MV-4-11 (cell line): Measurements from ENCODE around the gene LCNL1.

Source experiments
- DNase-seq: peaks from one replicate; lab custom pipeline; 2025; lab: John Stamatoyannopoulos, UW

The LCNL1 gene

DNA sequence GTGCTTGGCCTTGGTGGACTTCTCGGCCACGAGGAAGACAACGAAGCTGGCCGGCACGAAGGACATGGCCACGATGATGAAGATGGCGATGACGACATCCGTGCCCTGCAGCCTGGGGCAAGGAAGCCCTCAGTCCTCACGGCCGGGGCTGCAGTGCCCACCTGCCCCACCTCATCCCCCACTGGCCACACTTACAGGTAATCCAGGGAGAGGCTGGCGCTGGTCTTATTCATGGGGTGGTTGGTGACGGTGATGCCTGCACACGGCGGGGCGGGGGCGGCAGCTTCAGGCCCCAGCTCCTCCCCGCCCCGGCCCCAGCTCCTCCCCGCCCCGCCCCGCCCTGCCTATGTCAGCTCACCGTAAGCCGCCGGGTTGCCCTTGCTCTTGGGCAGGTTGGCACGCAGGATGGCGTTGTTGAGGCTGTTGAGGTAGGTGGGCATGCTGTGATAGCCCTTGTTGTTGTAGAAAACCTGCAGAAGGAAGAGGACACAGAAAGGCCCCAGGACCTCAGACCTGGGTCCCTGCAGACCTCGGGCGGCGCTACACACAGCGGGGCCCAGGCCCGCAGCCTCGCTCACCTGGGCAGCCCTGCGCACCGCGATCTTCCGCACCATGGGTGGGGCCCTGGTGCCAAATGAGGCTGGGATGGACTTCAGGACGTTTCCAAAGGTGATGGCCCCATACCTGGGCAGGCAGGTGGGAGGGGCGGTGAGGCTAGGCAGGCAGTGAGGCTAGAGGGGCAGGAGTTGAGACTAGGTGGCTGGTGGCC, 29.3 kb downstream of the LCNL1 start:
- DNase-seq = no peak

DNA sequence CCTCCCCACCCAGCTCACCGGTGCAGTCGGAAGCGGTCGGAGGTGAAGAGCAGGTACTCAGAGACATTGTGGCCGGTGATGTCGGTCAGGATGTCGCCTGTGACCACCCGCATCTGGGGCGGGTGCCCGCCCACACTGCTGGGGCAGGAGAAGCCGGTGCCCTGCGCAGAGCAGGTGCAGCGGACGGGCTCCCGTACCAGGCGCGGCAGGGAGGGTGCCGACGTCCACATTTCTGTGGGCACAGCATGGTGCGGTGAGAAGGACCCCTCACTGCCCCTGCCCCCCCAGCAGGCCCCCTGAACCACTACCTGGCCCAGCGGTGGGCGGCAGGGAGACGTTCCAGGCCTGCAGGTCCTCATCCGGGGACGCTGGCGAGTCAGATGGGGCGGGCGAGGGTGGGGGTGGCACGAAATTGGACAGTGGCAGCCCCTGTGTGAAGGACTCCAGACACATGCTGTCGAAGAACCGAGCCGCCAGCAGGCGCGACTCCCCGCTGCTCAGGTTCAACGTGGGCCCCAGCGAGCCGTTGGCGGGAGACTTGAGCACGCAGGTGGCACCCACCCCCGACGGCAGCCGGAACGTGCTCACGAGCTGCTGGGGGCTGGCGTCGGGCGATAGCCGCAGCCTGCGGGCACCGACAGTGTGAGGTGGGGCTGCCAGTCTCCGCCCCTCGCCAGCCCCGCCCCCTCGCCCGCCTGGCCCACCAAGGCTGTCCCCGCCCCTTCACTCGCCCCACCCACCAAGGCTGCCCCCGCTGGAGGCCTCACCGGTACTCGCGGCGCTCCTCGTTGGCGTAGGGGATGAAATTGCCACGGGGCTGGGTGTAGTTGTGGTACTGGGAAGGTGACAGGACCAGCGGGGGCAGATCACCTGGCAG, 30.1 kb downstream of the LCNL1 start:
- no peak for DNase-seq

DNA sequence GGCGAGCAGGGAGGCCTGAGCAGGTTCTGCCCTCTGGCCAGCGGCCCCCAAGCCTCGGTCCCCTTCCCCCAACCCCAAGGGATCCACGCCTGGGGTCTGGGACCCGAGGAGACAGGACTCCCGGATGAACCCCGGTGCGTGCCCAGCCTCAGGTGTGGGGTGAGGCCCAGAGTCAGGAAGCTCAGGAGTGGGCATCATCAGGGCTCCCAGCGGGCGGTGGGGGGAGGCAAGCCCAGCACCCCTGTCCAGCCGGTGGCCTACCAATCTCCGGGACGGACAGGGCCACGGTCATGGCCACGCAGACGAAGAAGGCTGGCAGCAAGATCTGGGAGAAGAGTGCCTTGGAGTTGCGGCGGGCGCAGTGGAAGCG, 30.8 kb downstream of the LCNL1 start:
- DNase-seq = no peak

DNA sequence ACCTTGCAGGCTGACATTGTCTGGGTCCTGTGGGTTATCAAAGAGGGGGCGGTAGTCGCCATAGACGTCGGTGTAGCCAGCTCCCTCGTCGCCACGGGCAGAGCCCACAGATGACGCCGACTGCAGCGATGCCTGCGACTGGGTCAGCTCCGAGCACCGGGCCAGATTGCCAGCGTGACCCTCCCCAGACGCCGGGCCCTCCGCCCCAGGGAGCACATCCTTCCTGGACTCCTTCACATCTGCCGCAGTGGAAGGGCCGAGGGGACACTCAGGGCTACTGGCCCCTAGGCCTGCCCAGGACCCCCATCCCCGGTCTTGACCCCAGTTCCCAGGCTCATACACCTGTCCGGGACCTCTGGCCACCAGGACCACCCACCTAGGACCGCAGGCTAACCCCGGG, 31.4 kb downstream of the LCNL1 start:
- DNase-seq = no peak

DNA sequence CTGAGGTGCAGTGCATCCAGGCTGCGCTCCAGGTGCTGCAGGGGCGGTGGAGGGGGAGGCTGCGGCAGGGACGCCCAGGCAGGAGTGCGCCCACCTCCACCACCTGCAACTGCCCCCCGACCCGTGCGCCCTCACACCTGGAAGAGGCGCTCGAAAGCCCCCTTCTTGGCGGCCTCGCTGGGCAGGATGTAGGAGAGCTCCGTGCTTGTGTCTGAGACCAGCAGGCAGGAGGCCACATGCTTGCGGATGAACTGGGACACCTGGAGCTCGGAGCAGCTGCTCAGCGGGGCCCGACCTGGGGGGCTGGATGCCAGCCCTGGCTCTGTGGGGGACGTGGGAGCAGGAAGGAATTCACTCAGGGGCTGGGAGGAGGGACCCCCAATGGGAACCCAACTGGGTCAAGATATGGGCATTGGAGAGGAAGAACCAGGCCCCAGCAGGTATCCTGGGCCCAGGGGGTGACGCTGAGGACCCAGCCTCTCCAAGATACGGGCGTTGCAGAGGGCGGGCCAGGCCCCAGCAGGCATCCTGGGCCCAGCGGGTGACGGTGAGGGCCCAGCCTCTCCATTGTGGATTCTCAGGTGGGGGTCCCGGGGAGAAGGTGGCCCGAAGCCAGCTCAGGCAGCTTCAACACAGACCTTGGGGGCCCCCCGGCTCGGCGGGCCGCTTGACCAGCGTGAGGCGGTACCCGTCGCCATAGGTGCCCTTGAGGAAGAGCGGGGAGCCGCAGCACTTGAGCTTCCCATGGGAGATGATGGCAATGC, 32.2 kb downstream of the LCNL1 start:
- DNase-seq = no peak

DNA sequence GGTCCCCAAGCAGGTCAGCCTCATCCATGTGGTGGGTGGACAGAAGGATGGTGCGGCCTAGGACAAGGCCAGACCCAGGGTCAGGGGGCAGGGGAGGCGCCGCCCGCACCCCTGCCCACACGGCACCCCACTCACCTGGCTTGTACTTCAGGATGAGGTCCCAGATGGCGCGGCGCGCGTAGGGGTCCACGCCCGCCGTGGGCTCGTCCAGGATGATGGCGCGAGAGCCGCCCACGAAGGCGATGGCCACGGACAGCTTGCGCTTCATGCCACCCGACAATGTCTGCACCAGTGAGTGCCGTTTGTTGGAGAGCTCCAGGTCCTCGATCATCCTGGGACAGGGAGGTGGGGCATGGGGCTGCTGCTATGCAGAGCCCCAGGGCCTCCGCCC, 32.7 kb downstream of the LCNL1 start:
- no peak for DNase-seq

DNA sequence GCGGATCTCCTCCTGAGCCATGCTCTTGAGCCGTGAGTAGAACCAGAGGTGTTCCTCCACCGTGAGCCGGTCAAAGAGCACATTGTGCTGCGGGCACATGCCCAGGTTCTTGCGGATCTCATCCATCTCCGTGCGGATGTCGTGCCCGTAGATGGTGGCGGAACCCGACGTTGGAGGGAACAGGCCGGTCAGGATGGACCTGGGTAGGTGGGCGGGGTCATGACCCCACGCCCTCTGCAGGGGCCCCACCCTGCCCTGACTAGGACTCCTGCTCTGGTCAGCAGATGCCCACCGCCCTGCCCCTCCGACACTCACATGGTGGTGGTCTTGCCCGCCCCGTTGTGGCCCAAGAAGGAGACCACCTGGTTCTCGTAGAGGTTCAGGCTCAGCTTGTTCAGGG, 33.2 kb downstream of the LCNL1 start:
- no peak for DNase-seq

DNA sequence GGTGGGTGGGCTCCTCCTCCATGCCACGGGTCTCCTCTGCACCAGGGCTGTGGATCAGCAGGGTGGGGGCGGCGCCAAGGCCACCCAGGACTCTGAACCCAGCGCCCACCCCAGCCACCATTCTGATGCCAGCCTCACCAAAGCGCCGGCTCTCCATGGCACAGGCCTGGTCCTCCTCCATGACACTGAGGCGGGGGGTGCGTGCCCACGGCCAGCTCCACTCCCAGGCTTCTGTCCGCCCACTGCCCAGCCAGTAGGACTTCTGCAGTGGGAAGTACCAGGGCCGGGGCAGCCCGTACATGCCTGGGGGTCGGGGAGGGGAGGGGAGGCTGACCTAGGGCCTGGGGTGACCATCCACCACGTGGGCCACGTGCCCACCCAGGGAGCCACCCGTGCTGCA, 33.6 kb downstream of the LCNL1 start:
- DNase-seq = no peak

DNA sequence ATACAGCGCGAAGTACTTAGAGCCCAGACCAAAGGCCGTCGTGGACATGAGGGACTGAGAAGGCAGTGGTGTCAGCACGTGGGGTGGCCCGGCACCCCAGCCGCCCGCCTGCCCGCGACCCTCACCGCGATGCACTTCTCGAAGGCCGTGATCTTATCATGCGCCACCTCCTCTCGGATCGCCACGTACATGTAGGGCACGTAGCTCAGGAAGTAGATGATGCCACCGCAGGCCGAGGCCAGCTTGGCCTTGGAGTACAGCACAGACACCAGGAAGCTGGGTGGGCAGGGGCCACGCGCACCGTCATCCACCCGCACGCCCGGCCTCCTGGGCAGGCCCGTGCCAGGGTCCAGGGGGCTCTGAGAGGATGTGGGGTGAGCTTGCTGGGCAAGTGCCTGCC, 34.3 kb downstream of the LCNL1 start:
- DNase-seq = no peak

DNA sequence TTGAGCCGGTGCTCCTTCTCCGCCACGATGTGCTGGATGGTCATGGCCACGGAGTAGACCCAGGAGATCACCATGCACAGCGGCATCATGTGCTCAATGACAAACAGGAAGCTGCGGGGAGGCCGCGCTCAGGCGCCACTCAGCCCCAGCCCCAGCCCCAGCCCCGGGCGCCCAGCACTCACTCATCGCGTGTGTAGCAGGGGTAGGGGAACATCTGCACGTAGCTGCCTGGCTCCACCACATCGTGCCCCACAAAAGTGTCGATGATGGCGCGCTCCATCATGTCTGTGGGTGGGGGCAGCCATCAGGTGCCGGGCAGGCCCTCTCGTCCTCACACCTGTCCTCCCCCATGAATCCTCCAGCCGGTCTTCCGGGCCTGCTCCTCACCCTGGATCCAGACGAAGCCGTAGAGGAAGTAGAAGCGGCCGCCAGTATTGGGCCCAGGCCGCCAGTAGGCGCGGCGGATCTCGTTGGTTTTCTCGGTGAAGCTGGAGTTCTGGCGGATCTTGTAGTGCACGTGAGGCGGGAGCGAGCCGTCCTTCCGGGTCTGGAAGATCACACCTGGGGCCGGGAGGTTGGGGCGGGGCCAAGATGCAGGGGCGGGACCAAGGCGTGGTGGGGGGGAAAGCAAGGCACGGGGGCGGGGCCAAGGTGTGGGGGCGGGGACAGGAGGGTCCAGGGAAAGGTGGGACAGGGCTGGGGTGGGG, 35.2 kb downstream of the LCNL1 start:
- DNase-seq = no peak

DNA sequence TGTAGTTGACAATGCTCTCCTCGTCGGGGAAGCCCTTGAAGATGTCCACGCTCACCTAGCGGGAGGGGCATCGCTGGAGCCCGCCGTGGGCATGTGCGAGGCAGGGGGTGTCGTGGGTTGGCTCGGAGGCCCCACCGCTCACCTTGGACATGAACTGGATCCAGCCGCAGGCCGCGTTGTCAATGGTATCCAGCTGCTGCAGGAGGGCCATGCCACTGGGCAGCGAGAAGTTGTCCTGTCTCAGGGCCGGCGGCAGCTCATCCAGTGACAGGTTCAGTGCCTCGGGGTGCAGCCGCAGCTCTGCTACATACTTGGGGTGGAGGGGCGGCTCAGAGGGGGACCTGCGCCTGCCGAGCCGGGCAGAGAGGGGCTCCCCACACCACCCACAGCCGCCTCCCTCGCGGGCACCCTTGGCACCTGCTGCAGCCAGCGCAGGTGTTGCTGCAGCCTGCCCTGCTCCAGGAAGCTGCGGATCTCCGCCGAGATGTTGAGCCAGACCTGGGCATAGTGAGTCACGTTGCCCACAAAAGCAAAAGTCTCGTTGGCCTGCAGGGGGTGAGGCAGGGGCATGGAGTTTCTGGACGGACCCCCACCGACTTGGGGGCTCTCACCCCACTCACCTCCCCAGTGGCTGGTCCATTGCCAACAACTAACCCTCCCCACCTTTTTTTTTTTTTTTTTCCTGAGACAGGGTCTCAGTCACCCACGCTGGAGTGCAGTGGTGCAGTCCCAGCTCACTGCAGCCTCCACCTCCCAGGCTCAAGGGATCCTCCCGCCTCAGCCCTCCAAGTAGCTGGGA, 36.2 kb downstream of the LCNL1 start:
- DNase-seq = no peak

DNA sequence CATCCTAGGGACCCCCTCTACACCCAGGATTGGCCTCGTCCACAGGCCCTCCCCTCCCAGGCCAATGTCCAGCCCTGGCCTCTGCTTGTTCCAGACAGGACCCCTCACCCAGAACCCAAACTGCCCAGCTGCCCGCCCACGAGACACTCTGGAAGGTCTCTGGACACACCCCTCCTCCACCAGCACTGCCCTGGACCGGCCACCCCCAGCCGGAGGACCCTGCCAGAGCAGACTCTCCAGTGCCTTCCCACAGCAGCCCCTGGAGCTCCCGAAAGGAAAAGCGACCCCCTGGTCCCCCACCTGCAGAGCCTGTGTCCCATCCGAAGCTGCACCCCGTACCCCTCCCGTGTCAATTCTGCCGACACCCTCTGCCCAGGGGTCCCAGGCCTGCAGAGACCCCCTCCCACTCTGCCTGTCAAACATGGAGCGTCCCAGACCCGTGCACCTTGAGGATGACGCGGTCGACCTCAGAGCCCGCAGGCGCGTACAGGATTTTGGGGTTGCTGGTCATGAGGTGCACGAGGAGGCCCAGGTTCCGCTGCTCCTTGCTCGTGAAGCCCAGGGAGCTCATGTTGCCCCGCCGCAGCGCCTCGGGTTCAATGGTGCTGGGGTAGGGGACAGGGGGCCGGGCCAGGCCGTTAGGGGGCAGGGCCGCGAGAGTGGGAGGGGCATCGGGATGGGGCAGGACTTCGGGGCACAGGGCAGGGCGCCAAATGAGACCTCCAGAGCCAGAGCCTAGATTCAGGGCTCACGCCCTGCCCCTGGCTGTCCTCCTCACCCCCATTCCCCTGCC, 37.3 kb downstream of the LCNL1 start:
- no peak for DNase-seq

DNA sequence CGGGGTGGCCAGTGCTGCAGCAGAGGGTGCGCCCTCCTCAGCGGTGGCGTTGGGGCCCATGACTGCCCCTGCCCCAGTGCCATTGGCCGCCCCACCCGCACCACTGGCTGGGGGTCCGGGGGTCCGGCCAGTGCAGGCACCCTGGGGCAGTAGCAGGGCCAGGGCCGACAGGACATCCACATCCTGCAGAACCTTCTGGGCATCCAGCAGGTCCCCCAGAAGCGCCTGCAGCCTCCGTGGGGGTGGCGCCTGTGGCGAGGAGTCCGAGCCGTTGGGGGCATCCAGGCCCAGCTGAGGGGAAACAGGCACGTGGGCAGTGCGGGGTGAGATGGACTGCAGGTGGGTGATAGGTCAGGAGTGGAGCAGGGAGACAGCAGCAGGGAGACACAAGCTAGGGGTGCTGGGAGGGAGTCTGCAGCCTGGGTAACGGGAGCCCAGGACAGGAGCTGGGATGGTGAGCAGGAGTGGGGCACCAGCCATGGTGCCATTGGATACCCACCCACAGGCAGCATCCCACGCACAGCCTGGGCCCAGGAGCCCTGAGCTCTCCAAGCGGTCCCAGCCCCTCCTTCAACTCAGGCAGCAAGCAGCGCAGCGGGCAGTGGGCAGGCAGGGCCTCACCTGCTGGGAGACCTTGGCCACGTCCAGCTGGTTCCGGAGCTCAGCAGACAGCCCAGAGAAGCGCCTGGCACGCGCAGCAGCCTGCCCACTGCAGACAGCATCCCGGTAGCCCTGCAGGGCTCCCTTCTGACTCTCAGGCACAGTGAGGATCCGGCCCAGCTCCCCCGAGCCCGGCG, 38.2 kb downstream of the LCNL1 start:
- DNase-seq = no peak

DNA sequence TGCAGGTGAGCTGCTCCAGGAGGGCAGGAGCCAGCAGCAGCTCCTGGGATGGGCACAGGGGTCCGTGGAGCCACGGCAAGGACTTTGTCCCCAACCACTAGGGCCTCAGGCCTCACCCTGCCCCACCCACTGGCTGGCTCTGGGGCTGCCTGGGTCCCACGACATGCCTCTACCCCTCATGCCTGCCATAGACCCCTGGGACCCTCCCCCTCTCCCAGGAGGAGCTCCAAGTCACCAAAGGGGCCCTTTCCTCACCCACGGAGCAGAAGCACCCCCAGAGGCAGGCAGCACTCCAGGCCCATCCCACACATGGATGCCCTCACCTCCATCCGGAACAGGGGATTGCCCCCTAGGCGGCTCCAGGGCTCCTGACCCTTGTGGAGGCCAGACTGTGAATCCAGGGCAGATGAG, 38.8 kb downstream of the LCNL1 start:
- no peak for DNase-seq

DNA sequence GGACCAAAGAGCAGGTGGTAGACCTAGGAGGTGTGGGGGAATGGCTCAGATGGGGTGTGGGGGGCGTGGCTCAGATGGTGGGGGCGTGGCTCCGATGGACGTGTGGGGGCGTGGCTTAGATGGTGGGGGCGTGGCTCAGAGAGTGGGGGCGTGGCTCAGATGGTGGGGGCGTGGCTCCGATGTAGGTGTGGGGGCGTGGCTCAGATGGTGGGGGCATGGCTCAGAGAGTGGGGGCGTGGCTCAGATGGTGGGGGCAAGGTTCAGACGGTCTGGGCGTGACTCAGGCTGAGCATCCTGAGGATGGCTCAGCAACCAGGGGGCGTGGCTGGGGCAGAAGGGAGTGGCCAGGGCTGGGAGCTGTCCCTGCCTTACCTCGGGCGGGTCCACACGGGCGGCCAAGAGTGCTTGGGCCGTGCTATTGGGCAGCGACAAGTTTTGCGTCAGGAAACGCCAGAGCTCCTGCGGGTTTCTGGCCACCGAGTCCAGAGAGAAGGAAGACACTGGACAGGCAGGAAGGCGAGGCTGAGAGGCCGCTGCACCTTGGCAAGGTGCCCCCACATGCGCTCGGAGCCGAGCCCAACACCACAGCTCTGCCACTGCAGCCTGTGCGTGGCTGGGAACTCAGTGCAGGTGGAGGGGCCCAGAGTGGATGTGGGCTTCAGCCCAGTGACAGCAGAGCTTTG, 39.3 kb downstream of the LCNL1 start:
- DNase-seq = peak; percentile 85

DNA sequence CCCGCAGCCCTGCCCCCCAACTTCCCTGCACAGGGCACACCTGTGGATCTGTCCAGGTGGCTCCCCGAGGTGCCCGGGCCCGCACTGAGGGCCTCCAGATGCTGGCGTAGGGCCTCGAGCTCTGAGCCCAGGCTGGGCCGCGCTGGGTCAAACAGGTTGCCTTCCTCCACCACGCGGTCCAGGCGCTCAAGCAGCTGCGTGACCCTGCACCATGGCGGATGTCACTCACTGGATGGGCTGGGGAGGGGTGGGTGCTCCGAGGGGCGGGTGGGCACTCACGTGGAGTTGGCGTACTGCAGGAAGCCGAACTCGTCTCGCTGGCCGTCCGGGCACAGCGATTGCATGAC, 39.8 kb downstream of the LCNL1 start:
- DNase-seq = no peak

DNA sequence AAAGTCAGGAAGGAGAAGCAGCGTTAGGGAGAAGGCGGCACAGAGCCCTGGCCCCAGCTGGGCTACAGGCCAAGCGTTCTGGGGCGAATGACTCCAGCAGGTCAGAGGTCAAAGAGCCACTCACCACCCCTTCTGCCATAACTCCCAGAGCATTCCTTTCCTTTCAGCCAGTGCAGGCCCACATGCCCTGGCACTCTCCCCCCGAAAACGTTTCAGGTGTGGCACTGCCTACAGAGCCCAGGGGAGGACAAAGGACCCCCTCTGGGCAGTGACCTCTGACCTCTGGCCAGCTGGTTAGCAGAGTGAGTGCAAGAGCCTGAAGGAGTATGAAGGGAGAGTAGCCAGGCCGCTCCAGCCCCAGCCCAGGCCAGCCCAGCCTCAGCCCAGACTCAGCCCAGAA, 40.4 kb downstream of the LCNL1 start:
- DNase-seq = no peak

DNA sequence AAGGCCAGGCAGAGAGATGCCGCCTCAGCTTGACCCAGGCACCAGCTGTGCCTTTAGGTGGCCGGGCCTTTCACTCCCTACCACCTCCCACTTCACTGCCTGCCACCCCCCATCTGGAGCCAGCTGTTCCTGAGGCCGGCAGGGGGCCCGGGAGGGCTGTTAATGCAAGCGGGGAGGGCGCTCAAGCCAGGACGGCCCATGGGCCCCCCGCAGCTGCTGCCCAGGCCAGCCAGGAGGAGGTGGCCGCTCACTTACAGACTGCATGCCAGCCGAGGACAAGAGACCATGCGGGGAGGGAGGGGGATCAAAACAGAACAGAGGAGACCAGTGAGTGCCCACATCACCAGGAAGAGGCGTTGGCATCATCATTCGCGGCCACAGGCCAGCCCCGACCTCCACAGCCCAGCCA, 40.8 kb downstream of the LCNL1 start:
- DNase-seq = no peak

DNA sequence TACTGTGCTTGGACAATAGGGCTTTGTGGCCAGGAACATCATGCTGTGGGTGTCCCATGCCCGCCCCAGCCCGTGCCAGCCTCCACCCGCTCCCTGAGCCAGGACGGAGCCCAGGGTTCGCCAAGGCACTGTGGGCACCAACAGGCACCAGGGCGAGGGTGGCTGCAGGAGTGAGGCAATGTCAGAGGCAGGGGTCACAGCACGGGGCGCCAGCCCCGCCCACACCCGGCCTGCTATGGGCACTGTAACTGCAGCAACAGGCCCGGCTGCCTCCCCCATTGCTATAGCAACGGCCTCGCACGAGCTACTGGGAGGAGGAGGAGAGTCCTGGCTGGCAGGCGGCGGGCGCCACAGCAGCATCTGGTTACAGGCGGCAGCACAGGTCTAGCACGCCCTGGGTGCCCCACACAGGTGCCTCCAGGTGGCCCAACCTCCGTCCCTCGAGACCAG, 42.7 kb downstream of the LCNL1 start:
- DNase-seq = peak; percentile 18
